Activated T-cell treated with anti-CD3 and anti-CD28 coated beads for 24 hours (primary cell): ENCODE results near the gene NAA38.
"Not testable (repeated sequence)": the region's sequence is repeated elsewhere in the genome, so short reads cannot be mapped to it uniquely, and the experiment has no call there.

Source experiments
- DNase-seq: peaks from one replicate; pipeline ENCODE4 v3.0.0-alpha.2; 2020; ENCODE audit warnings: low read depth

NAA38 gene

DNA sequence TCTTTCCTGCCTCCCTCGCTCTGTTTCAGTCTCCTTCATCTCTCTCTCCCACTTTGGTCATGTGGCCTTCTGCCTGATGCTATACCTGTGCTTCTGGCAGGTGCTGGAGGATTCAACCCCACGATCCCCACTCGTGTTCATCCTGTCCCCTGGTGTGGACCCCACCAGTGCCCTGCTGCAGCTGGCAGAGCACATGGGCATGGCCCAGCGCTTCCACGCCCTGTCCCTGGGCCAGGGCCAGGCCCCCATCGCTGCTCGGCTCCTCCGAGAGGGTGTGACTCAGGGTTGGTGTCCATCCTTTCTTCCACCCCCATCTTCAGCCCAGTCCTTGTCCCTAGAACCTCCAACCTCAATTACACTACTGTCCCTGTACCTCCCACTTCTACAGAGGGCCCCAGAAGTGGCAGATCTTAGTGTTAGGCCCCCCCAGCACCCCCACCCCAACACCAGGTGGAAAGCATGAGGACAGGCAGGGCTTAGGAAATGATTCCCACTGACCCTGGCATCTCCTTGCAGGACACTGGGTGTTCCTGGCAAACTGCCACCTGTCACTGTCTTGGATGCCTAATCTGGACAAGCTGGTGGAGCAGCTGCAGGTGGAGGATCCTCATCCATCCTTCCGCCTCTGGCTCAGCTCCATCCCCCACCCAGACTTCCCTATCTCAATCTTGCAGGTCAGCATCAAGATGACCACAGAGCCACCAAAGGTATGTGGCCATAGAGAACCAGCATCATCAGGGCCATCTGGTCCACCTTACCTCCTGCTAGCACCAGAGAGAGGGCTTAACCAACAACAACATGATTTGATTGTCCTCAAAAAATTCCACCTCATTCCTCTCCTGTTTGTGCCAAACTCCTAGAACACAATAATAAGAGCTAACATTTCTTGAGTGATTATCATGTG lies 33.1 kb downstream of the NAA38 start:
- DNase-seq, result no peak

- DNase-seq, result no peak
These were observed 33.8 kb downstream of the NAA38 start for GRCh38 chr17:7823581-7824001.

GRCh38 chr17:7822126-7822525 lies 35.2 kb downstream of the NAA38 start:
- no peak for DNase-seq

DNA sequence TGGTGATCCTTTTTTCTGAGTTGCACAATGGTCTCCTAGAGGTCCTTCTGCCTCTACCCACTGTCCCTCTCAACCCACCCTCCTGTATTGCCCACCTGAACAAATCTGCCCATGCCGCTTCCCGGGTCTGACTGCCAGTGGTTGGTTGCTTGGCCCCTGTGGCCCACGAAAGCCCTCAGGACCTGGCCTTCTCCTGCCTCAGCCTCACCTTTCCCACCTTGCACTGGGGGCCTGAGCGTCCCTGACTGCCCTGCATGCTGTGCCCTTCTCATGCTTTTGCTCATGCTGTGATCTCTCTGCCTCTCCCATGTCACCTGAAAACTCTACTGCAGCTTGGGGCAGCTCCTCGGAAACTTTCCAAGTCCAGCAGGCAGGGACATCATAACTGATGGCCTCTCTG lies 37.1 kb downstream of the NAA38 start:
- DNase-seq, result no peak

DNA sequence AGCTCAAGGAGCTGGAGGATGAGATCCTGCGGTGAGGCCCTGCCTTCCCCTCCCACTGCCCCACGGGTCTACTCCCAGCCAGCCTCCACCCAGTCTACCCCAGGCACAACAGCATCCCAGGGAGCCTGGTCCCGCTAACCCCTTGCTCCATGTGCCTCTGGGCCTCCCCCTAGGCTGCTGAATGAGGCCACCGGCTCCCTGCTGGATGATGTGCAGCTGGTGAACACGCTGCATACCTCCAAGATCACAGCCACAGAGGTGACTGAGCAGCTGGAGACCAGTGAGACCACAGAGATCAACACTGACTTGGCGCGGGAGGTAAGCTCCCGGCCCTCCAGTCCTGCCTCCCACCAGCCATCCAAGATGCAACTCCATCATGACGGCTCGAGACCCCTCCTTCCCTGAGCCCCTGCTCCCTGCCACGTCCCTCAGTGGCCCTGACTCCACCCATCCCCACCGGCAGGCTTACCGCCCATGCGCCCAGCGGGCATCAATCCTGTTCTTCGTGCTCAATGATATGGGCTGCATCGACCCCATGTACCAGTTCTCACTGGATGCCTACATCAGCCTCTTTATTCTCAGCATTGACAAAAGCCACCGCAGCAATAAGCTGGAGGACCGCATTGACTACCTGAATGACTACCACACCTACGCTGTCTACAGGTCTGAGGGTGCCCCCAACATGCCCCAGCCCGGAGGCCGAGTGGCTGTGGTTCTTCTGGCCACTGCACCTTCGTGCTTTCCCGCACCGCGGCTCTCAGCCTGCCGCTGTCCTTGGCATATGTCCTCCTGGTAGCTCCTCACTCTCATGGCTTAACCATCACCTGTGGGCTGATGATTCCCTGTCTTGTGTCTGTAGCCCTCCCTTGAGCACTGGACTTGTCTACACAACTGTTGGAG lies 38.4 kb downstream of the NAA38 start:
- no peak for DNase-seq

DNA sequence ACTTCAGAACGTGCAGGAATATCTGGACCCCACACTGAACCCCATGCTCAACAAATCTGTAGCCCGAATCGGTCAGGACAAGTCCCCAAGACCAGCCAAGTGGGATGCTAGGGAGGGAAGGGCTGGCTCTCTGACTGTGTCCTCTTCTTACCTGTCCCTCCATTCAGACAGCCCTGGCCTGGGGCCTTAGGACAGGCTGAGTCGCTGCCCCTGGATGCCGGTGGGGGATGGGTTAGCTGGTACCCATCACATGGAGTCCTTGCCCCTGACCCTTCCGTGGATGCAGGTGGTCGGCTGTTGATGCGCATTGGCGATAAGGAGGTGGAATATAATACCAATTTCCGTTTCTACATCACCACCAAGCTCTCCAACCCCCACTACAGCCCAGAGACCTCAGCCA lies 39.3 kb downstream of the NAA38 start:
- no peak for DNase-seq

GRCh38 chr17:7817643-7817964 lies 39.8 kb downstream of the NAA38 start:
- no peak for DNase-seq

- no peak for DNase-seq
These were observed 40.3 kb downstream of the NAA38 start for GRCh38 chr17:7816926-7817642.

- DNase-seq, result no peak
These were observed 42.4 kb downstream of the NAA38 start for GRCh38 chr17:7814969-7815368.

DNA sequence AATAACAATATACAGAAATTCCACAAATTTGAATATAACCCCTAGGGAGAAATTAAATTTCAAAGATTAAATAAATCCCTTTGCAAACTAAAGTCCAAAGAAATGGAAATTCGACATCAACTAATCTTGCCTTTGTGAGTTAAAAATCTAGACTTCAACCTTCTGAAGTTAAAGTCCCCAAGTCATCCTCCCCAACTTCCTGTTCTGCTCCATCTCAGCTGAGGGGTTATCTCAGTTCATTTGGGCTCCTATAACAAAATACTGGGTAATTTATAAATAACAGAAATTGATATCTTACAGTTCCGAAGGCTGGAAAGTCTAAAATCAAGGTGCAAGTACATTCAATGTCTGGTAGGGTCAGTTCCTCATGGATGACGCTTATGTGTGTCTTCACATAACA lies 46.1 kb downstream of the NAA38 start:
- DNase-seq, result no peak

- not testable (repeated sequence) for DNase-seq
These were observed 47.5 kb downstream of the NAA38 start for GRCh38 chr17:7809791-7810343.

- DNase-seq, result no peak
These were observed 48.1 kb downstream of the NAA38 start for GRCh38 chr17:7809086-7809790.

GRCh38 chr17:7807206-7807605 lies 50.2 kb downstream of the NAA38 start:
- no peak for DNase-seq
